ENCODE results near the gene ZNF784.

GRCh38 chr19:55658846-55659459 lies 34.6 kb upstream of the ZNF784 start:
- TF ChIP-seq CTCF (IDR thresholded peaks at IDR 0.05; ENCODE audit: low read length): no peak
- TF ChIP-seq EZH2 (optimal IDR thresholded peaks at IDR 0.05; ENCODE audit: low read depth, low read length): no peak
